Activated CD4-positive, alpha-beta T cell treated with anti-CD3 and anti-CD28 coated beads, Interleukin-2, Interleukin-4, amounts not matched to agents 100 ng/mL and 50 ng/mL, durations not matched to agents 16 hours and 8 hours (primary cell): ENCODE data around the gene SECTM1.

Experiments used
- DNase-seq: peaks from one replicate; pipeline ENCODE4 v3.0.0-alpha.2; 2020; ENCODE audit warnings: low spot score

SECTM1 gene

GRCh38 chr17:82328141-82328993, 5.2 kb downstream of the SECTM1 start:
- no peak for DNase-seq

GRCh38 chr17:82327757-82328140, 5.8 kb downstream of the SECTM1 start:
- no peak for DNase-seq

GRCh38 chr17:82327289-82327688, 6.3 kb downstream of the SECTM1 start:
- DNase-seq, result no peak

GRCh38 chr17:82325286-82326180, 8.0 kb downstream of the SECTM1 start:
- DNase-seq, result no peak

GRCh38 chr17:82324566-82325285, 8.8 kb downstream of the SECTM1 start:
- no peak for DNase-seq

GRCh38 chr17:82323514-82324234, 9.9 kb downstream of the SECTM1 start:
- no peak for DNase-seq

- no peak for DNase-seq
These were observed 10.8 kb downstream of the SECTM1 start for GRCh38 chr17:82322526-82323453.

- DNase-seq, result no peak
These were observed 11.6 kb downstream of the SECTM1 start for GRCh38 chr17:82321947-82322466.

- no peak for DNase-seq
These were observed 12.3 kb downstream of the SECTM1 start for GRCh38 chr17:82320956-82321927.

- DNase-seq, result no peak
These were observed 13.3 kb downstream of the SECTM1 start for GRCh38 chr17:82320140-82320840.

- no peak for DNase-seq
These were observed 13.9 kb downstream of the SECTM1 start for GRCh38 chr17:82319619-82320062.

- DNase-seq, result no peak
These were observed 14.6 kb downstream of the SECTM1 start for GRCh38 chr17:82318772-82319606.

- DNase-seq, result no peak
These were observed 15.4 kb downstream of the SECTM1 start for GRCh38 chr17:82318169-82318498.

GRCh38 chr17:82317394-82318168, 16.0 kb downstream of the SECTM1 start, which contains the start of gene CD7:
CD7 (minus strand) TSS chr17:82317608; CDS start chr17:82317495, 113 bp downstream.
- peak; percentile 41 for DNase-seq

GRCh38 chr17:82316651-82317393, 16.7 kb downstream of the SECTM1 start:
- no peak for DNase-seq
